Right lobe of liver (tissue), 6 donors: Measurements from ENCODE around the gene SARNP. TPM values are rescaled to one million over a fixed set of nuclear protein-coding genes. Genes with fewer than 3 reads are reported as not detected.

Source experiments
- ATAC-seq, 4 donors: fragments of 200-7000 bp; cut with Tn5 transposase; one replicate each; pipeline ENCODE4 v1.9.1; 2020; ENCODE audit warnings: mild to moderate bottlenecking in 4 of 4, moderate library complexity in 4 of 4
- DNase-seq, 3 donors: peaks; one replicate each; pipeline ENCODE4 v3.0.0-alpha.2; 2020
- H3K27ac ChIP-seq, 3 donors: fragments of 200-600 bp; one replicate each; pipeline ENCODE4 v1.8.0; 2022
- H3K27me3 ChIP-seq, 2 donors: fragments of 200-600 bp; one replicate each; pipeline ENCODE4 v1.8.0; 2022
- H3K36me3 ChIP-seq, 4 donors: fragments of 200-600 bp; sonication (generic) in 1 of 4; one replicate each; pipeline versions ENCODE4 v1.5.1 to v1.8.0; 2017 to 2022; ENCODE audit warnings: control low read depth in 1 of 4
- H3K4me1 ChIP-seq, 4 donors: fragments of 200-600 bp; sonication (generic) in 1 of 4; one replicate each; pipeline versions ENCODE4 v1.5.1 to v1.8.0; 2017 to 2022; ENCODE audit warnings: control low read depth in 1 of 4
- H3K4me3 ChIP-seq, 3 donors: fragments of 200-600 bp; one replicate each; pipeline ENCODE4 v1.8.0; 2022
- H3K9me3 ChIP-seq, 4 donors: fragments of 200-600 bp; sonication (generic) in 1 of 4; one replicate each; pipeline versions ENCODE4 v1.5.1 to v1.8.0; 2017 to 2022; ENCODE audit warnings: control low read depth in 1 of 4
- POLR2A ChIP-seq: fragments of 450-650 bp; IDR thresholded peaks from one replicate; pipeline ENCODE4 v1.6.1; 2017; ENCODE audit warnings: antibody characterized with exemption, mild to moderate bottlenecking
- WGBS: methylation state at CpG from one replicate; pipeline ENCODE4 v1.1.6; 2018; ENCODE audit warnings: low coverage, low lambda C conversion rate; ENCODE audit not compliant: insufficient coverage; ENCODE audit errors: missing lambda C conversion rate; 5-methylcytosine and 5-hydroxymethylcytosine counted together
- intact Hi-C, 2 donors: fragments of 100-400 bp; cut with DNase I; formaldehyde crosslinking; loops; one replicate each; pipeline versions ENCODE4 v1.11.2 to v1.14.1; 2022
- total RNA-seq, 6 experiments: library from RNA; depleted of rRNA in 2 of 6; stranded (reverse); fragments of >200 nt in 2 of 6; fragmentation: NEBNext Ultra II Directional in 3 of 6; extraction: Animal tissue kit (Norgen Biotek cat#: 25700) in 3 of 6; gene quantifications; one replicate each; pipeline versions ENCODE4 v1.1.0 to v1.2.4, GENCODE V29; 2016 to 2023
- TF ChIP-seq, protein P1 (sequence below), 4 donors: fragments of 200-600 bp in 3 of 4; fragments of 450-650 bp in 1 of 4; IDR thresholded peaks; one replicate each; pipeline versions ENCODE4 v1.5.1 to v1.8.0; 2016 to 2022; ENCODE audit warnings: antibody characterized with exemption in 4 of 4, mild to moderate bottlenecking in 2 of 4
- donor health status: DM: no; HTN: yes; CAD: no.
- donor health status: DM: no; HTN: no; CAD: no.
- donor health status: DM: no; HTN: no; CAD: no.
- donor health status: DM: no; HTN: yes; CAD: no.
- donor health status: DM: no; HTN: yes; CAD: no.

SARNP gene
- total RNA-seq, 6 experiments from 2014 or later, result 11.3 to 22.3 (median 17.0) TPM

DNA sequence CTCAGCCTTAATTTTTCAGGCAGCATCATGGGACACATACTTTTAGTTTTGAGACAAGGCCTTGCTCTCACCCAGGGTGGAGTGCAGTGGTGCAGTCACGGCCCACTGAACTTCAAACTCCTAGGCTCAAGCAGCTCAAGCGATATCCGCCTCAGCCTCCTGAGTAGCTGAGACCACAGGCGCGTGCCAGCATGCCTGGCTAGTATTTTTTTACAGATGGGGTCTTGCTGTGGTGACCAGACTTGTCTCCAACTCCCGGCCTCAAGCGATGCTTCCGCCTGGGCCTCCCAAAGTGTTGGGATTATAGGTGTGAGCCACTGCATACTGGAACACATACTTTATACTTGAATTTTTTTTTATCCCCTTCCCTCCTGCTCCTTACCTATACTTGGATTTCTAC lies 94.6 kb downstream of the SARNP start:
- no peaks in the 10 kb centered on the region for H3K27me3 ChIP-seq
- ATAC-seq (no peak), DNase-seq (no peak)
- intact Hi-C loops, result loop anchor here in 1 of 2 donors (5.0 kb wide), 1 partner anchor 41 kb away; a partner anchor contains a TSS
- TF ChIP-seq, protein P1, sequence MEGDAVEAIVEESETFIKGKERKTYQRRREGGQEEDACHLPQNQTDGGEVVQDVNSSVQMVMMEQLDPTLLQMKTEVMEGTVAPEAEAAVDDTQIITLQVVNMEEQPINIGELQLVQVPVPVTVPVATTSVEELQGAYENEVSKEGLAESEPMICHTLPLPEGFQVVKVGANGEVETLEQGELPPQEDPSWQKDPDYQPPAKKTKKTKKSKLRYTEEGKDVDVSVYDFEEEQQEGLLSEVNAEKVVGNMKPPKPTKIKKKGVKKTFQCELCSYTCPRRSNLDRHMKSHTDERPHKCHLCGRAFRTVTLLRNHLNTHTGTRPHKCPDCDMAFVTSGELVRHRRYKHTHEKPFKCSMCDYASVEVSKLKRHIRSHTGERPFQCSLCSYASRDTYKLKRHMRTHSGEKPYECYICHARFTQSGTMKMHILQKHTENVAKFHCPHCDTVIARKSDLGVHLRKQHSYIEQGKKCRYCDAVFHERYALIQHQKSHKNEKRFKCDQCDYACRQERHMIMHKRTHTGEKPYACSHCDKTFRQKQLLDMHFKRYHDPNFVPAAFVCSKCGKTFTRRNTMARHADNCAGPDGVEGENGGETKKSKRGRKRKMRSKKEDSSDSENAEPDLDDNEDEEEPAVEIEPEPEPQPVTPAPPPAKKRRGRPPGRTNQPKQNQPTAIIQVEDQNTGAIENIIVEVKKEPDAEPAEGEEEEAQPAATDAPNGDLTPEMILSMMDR (IDR thresholded peaks at IDR 0.05), result no peak
- no peak for TF ChIP-seq POLR2A
- no peaks in the 10 kb centered on the region for H3K9me3 ChIP-seq
- no peak overlapping the region for H3K27ac ChIP-seq
- peaks cover 0 to 23% (median 2%) of the 10 kb centered on the region in 4 donors for H3K36me3 ChIP-seq
- 100% methylated on average over 1 of the region's 8 CpGs for WGBS
- H3K4me1 ChIP-seq, result peaks cover 0 to 56% (median 15%) of the 10 kb centered on the region in 4 donors
- no peak overlapping the region for H3K4me3 ChIP-seq

DNA sequence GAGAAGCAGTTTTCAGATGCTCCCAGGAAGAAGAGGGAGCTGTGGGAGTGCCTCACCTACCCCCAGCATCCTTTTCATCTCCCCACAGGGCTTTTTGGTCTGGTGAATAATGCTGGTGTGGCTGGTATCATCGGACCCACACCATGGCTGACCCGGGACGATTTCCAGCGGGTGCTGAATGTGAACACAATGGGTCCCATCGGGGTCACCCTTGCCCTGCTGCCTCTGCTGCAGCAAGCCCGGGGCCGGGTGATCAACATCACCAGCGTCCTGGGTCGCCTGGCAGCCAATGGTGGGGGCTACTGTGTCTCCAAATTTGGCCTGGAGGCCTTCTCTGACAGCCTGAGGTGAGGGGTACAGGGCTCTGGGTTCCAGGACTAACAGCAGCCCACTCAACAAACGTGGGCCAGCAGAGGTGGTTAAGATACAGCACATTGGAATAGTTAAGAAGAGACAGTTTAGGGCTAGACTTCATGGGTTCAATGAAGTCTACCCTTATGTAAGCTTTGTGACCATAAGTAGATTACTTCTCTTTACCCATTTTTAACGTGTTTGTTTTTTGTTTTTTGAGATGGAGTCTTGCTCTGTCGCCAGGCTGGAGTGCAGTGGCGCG lies 95.8 kb downstream of the SARNP start:
- peaks cover 0 to 22% (median 2%) of the 10 kb centered on the region in 4 donors for H3K36me3 ChIP-seq
- no peak for DNase-seq
- H3K27me3 ChIP-seq, result no peaks in the 10 kb centered on the region
- no peaks in the 10 kb centered on the region for H3K9me3 ChIP-seq
- no peak for ATAC-seq
- peaks cover 0 to 54% (median 12%) of the 10 kb centered on the region in 4 donors for H3K4me1 ChIP-seq
- TF ChIP-seq, protein P1 (IDR thresholded peaks at IDR 0.05), result no peak
- TF ChIP-seq POLR2A, result no peak
- 56% methylated on average over 9 of the region's 14 CpGs for WGBS
- intact Hi-C loops, result loop anchor here in 1 of 2 donors (5.0 kb wide), 1 partner anchor 39 kb away; a partner anchor contains a TSS
- peak overlapping the region in 1 of 3 donors; percentile 52 for H3K4me3 ChIP-seq
- H3K27ac ChIP-seq, result peak overlapping the region in 1 of 3 donors; percentile 24

DNA sequence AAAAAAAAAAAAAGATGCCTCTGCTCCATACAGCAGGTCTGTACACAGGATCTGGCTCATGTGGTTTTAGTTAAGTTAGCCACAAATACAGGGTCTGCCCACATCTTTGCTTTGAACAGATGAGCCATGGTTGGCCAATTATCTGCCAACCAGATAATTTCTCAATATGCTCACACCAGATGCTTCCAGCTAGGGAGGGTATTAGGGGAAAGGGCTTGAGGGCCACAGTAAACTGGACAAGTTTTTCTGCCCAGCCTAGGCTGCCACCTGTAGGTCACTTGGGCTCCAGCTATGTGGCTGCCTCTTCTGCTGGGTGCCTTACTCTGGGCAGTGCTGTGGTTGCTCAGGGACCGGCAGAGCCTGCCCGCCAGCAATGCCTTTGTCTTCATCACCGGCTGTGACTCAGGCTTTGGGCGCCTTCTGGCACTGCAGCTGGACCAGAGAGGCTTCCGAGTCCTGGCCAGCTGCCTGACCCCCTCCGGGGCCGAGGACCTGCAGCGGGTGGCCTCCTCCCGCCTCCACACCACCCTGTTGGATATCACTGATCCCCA lies 96.6 kb downstream of the SARNP start:
- ATAC-seq (peak; percentile 69 to 80 (median 72)), DNase-seq (peak; percentile 77 to 79 (median 78))
- Histone ChIP-seq H3K27ac (peak overlapping the region; percentile 73 to 80 (median 75)), H3K9me3 (no peaks in the 10 kb centered on the region), H3K36me3 (peaks cover 0 to 17% (median 2%) of the 10 kb centered on the region in 4 donors), H3K27me3 (no peaks in the 10 kb centered on the region), H3K4me1 (peaks cover 0 to 54% (median 12%) of the 10 kb centered on the region in 4 donors), H3K4me3 (peak overlapping the region; percentile 25 to 52 (median 40))
- intact Hi-C loops, result loop anchor here in 1 of 2 donors (5.0 kb wide), 1 partner anchor 39 kb away; a partner anchor contains a TSS
- no CpG with 5 or more reads among the region's 9 CpGs for WGBS
- TF ChIP-seq POLR2A, result no peak
- TF ChIP-seq, protein P1 (IDR thresholded peaks at IDR 0.05), result peak; percentile 66 to 83 (median 72)

DNA sequence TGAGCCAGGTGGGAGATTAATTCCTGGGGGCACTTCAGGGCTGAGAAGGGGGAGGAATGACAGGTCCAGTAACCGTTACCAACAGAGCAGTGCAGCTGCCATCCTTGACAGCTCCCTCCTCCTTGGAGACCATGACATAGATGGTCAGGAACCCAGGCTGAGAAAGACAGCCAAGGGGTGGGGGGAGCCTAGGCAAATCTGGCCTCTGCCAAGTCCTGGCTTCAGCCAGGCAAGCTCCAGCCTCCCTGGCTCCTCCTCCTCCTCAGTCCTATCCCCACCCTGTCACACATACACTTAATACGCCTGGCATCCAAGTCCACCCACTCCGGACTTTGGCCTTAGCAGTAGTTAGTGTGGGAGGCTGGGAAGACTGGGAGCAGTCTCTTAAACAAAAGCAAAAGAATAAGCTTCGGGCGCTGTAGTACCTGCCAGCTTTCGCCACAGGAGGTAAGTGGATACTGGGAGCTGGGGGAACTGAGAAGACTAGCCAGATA lies 97.4 kb downstream of the SARNP start, which contains the start of gene RDH5:
Gene RDH5 (plus strand): TSS at position 323 of the 494 bp plus-strand sequence. CDS start 792 bp downstream, outside the sequence.
- peak within 1 kb of the TSS; percentile 25 to 52 (median 40) for H3K4me3 ChIP-seq

More for the DNA sequence above, 97.4 kb downstream of the SARNP start, which contains the start of gene RDH5:
- 24% methylated on average over 5 of the region's 6 CpGs for WGBS
- peaks cover 0 to 14% (median 2%) of the 10 kb centered on the region in 4 donors for H3K36me3 ChIP-seq
- H3K27ac ChIP-seq, result peak within 1 kb of the TSS; percentile 73 to 80 (median 75)
- DNase-seq, result peak; percentile 76 to 92 (median 89)
- H3K27me3 ChIP-seq, result no peaks in the 10 kb centered on the region
- intact Hi-C loops, result loop anchor here in 1 of 2 donors (5.0 kb wide), 1 partner anchor 38 kb away; a partner anchor contains a TSS
- H3K9me3 ChIP-seq, result no peaks in the 10 kb centered on the region
- ATAC-seq, result peak; percentile 62 to 80 (median 74)
- peaks cover 0 to 60% (median 14%) of the 10 kb centered on the region in 4 donors for H3K4me1 ChIP-seq
- peak; percentile 56 for TF ChIP-seq POLR2A
- TF ChIP-seq, protein P1 (IDR thresholded peaks at IDR 0.05), result no peak
